Diencephalon (tissue), 1 donor: ENCODE data around the gene SLC25A42. TPM values are rescaled to one million over a fixed set of nuclear protein-coding genes. Genes with fewer than 3 reads are reported as not detected.

ENCODE experiments used
- total RNA-seq: library from RNA; depleted of rRNA; stranded (reverse); fragments of >200 nt; gene quantifications from one replicate; pipeline ENCODE4 v1.2.3, GENCODE V29; 2014

Gene SLC25A42, protein sequence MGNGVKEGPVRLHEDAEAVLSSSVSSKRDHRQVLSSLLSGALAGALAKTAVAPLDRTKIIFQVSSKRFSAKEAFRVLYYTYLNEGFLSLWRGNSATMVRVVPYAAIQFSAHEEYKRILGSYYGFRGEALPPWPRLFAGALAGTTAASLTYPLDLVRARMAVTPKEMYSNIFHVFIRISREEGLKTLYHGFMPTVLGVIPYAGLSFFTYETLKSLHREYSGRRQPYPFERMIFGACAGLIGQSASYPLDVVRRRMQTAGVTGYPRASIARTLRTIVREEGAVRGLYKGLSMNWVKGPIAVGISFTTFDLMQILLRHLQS
- total RNA-seq, result 12.5 TPM

DNA sequence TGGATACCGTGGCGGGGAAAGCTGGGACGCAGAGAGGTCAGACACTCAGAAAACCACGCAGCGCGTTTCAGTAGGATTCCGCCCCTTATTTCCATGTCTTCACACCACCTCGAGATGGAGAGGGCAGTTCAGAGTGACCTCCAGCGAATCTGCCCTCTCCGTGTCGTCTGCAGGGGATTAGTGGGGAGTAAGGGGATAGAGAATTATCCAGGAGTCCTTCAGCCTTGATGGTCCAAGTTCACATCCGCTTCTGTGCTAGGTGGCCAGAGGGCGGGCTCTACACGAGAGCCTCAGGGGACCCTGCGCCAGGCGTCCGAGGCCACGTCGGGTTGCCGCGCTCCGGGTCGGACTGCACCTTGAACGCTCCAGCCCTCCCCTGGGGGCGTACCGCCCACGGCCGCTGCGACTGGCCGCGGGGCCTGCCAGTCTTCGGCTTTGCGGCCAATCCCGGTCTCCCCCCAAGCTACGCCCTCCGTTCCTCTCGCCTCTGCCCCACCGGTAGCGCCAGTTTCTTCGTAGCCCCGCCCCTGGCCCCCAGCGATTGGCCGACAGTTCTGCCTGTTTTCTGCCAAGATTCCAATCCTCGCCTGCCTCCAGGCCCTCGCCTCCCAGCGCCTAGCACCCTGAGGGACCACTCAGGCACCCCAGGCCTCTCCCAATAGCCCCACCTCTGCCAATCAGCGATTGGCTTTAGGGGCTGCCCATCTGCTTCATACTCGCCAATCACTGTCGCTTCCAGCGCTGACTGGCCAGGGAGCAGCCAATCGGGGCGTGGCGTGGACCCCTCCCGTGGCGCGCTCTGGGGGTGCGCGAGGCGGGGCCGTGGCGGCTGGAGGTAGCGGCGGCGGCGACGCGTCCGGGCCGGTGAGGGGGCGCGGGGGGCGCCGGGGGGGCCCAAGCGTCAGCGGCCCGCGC, at the start of gene SLC25A42:
Gene SLC25A42, plus strand, starts transcription at position 812 of the 915 bp plus-strand sequence. CDS start 32,131 bp downstream, outside the sequence.

DNA sequence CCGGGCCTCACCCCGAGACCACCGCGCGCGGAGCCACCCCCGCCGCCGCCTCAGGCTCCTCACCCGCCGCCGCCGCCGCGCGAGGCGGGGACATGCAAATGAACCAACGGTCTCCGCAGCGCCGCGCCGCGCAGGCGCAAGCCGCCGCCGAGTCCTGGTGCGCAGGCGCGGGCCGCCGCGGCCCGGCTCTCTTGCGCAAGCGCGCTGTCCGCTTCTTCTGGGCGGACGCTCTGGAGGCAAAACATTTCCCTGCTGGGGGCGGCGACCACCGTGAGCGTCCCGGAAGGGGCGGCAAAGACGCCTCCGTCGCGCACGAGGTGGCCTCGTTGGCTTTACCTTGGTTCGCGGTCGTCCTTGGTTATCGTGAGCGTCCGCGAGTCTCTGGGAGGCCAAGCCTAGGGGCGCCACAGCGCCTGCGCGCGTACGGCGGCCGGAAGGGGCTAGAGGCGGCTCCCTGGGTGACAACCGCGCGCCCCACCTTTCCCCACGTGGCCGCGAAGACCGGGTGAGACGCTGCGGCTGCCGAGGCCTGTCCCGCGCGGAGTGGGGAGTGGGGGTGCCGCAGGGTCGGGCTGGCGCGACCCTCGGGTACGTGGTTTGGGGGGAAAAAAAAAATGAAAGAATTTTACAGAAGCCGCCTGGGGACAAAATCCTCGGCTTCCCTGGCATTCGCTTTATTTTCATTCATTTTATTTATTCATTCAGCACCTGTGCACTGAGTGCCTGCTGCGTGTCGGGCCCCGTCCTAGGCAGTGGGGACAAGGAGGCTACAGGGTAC, 30.2 kb upstream of the SLC25A42 start, which contains the start of the genes ARMC6 and SUGP2:
Gene ARMC6, plus strand, starts transcription at position 178 of the 778 bp plus-strand sequence. CDS start 607 bp downstream, outside the sequence.
Gene SUGP2, minus strand, starts transcription at position 92 of the 778 bp plus-strand sequence. CDS start 2,446 bp downstream, outside the sequence.

DNA sequence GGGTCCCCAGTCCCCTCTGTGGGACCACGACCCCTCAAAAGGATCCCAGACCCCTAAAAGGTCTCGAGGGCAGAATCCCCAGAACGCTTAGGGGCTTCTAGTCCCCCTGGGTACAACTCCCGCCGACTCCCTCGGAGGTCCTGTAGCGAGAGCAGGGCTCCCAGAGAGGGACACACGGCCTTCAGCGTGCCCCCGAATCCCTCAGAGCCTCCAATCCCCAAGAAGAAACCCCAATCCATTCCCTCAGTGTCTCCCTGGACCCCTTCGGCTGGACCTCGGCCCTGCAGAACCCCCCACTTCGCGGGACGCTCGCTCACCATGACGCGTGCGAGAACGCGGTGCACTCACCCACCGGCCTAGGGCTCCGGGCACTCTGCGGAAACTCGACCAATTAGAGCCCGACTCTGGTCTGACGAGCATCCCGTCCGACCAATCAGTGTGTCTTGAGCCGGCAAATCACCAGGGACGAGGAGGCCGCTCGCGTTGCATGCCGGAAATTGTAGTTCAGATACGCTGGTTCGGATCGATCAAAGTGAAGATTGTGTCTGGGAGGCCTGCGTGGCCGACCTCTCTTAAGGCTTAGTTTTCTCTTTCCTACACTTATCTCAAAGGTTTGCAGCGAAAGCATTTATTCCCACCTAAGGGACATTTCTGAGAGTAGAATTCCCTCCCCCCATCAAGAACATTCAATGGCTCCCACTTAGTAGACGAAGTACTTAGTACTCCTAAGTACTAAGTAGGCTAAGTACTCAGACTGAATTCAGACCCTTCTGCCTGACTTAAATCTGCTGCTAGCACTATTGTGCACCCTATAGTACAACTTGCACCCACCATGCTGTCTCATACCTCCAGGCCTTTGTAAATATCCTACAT, 74.6 kb downstream of the SLC25A42 start, which contains the start of gene TMEM161A:
Gene TMEM161A, minus strand, starts transcription at position 370 of the 873 bp plus-strand sequence. Its CDS starts 50 bp downstream, at position 320.

Other genes starting within 250 kb of the SLC25A42 start
- gene UPF1, start 232.0 kb upstream of the SLC25A42 start, total RNA-seq, result 41.5 TPM
- gene CERS1, start 167.8 kb upstream of the SLC25A42 start, total RNA-seq, result 48.9 TPM
- gene COPE, start 144.6 kb upstream of the SLC25A42 start, total RNA-seq, result 84.7 TPM
- 47.3 TPM for gene DDX49, start 144.3 kb upstream of the SLC25A42 start, total RNA-seq
- 16.8 TPM for gene HOMER3, start 122.8 kb upstream of the SLC25A42 start, total RNA-seq
- 97.3 TPM for gene SUGP2, start 30.5 kb upstream of the SLC25A42 start, total RNA-seq
- 36.2 TPM for gene ARMC6, start 30.4 kb upstream of the SLC25A42 start, total RNA-seq
- gene TMEM161A, start 74.5 kb downstream of the SLC25A42 start, total RNA-seq, result 9.5 TPM
- gene MEF2B, start 106.3 kb downstream of the SLC25A42 start, total RNA-seq, result not detected
- 17.3 TPM for gene BORCS8, start 128.2 kb downstream of the SLC25A42 start, total RNA-seq
- gene RFXANK, start 128.3 kb downstream of the SLC25A42 start, total RNA-seq, result 22.1 TPM
- 9.0 TPM for gene NR2C2AP, start 139.4 kb downstream of the SLC25A42 start, total RNA-seq
- 241 TPM for gene NCAN, start 148.0 kb downstream of the SLC25A42 start, total RNA-seq
- gene TM6SF2, start 209.3 kb downstream of the SLC25A42 start, total RNA-seq, result 0.46 TPM